C4-2B (cell line): Measurements from ENCODE around the gene ACBD3.

ENCODE experiments used
- CTCF ChIP-seq: fragments of 450-650 bp; conservative IDR thresholded peaks from 2 replicates; pipeline ENCODE4 v1.5.1; 2017; ENCODE audit warnings: mild to moderate bottlenecking
- ZFX ChIP-seq: fragments of 450-650 bp; IDR thresholded peaks from 2 replicates; pipeline ENCODE4 v1.6.1; 2017

GRCh38 chr1:226097866-226098625 lies 88.5 kb downstream of the ACBD3 start:
- TF ChIP-seq CTCF = no peak
- no peak for TF ChIP-seq ZFX
